MM.1S (cell line): ENCODE data around the gene BCO2.
"Not testable (repeated sequence)": the region's sequence is repeated elsewhere in the genome, so short reads cannot be mapped to it uniquely, and the experiment has no call there.

ENCODE experiments used
- DNase-seq: peaks from one replicate; pipeline ENCODE4 v3.0.0-alpha.2; 2015
- H2AFZ ChIP-seq: fragments of 300-600 bp; sonication (generic); 2 replicates; pipeline ENCODE4 v1.6.0; 2016; ENCODE audit warnings: antibody characterized with exemption, low read length
- H3F3A ChIP-seq: fragments of 300-600 bp; sonication (generic); 2 replicates; pipeline ENCODE4 v1.6.1; 2016; ENCODE audit warnings: mild to moderate bottlenecking, antibody characterized with exemption, low read length, moderate library complexity, mixed read lengths; ENCODE audit not compliant: insufficient read depth
- H3K27ac ChIP-seq: fragments of 300-600 bp; sonication (generic); 2 replicates; pipeline ENCODE4 v1.5.1; 2016; ENCODE audit warnings: mild to moderate bottlenecking, low read length
- H3K27me3 ChIP-seq: fragments of 300-600 bp; sonication (generic); replicated peaks from 2 replicates; pipeline ENCODE4 v1.6.0; 2016; ENCODE audit warnings: low read length; ENCODE audit not compliant: insufficient read depth
- H3K36me3 ChIP-seq: fragments of 300-600 bp; sonication (generic); replicated peaks from 2 replicates; pipeline ENCODE4 v1.6.1; 2016; ENCODE audit warnings: mild to moderate bottlenecking, low read length, mixed read lengths; ENCODE audit not compliant: insufficient read depth
- H3K4me1 ChIP-seq: fragments of 300-600 bp; sonication (generic); 2 replicates; pipeline ENCODE4 v1.6.1; 2016; ENCODE audit warnings: low read length, mixed read lengths
- H3K4me2 ChIP-seq: fragments of 300-600 bp; sonication (generic); 2 replicates; pipeline ENCODE4 v1.6.0; 2016; ENCODE audit warnings: low read depth, low read length
- H3K4me3 ChIP-seq: fragments of 300-600 bp; sonication (generic); 2 replicates; pipeline ENCODE4 v1.5.1; 2016; ENCODE audit warnings: low read length, mixed read lengths
- H3K79me2 ChIP-seq: fragments of 300-600 bp; sonication (generic); 2 replicates; pipeline ENCODE4 v1.6.1; 2016; ENCODE audit warnings: mixed run types, low read length, mixed read lengths
- H3K9ac ChIP-seq: fragments of 300-600 bp; sonication (generic); 2 replicates; pipeline ENCODE4 v1.6.1; 2016; ENCODE audit warnings: low read length, mixed read lengths
- H3K9me2 ChIP-seq: fragments of 300-600 bp; sonication (generic); replicated peaks from 2 replicates; pipeline ENCODE4 v1.6.1; 2016; ENCODE audit warnings: mild to moderate bottlenecking, low read length, mixed read lengths; ENCODE audit not compliant: insufficient read depth
- H3K9me3 ChIP-seq: fragments of 300-600 bp; sonication (generic); replicated peaks from 2 replicates; pipeline ENCODE4 v1.6.1; 2016; ENCODE audit warnings: mild to moderate bottlenecking, low read length, mixed read lengths; ENCODE audit not compliant: insufficient read depth
- H4K20me1 ChIP-seq: fragments of 300-600 bp; sonication (generic); 2 replicates; pipeline ENCODE4 v1.6.1; 2016; ENCODE audit warnings: mild to moderate bottlenecking, low read length, moderate library complexity, mixed read lengths; ENCODE audit not compliant: insufficient read depth
- EZH2 ChIP-seq: fragments of 300-600 bp; sonication (generic); optimal IDR thresholded peaks from 2 replicates; pipeline ENCODE3; 2017; ENCODE audit warnings: low read depth, mild to moderate bottlenecking, antibody characterized with exemption, low read length, mixed read lengths
- EZH2phosphoT487 ChIP-seq: fragments of 300-600 bp; sonication (generic); IDR thresholded peaks from 2 replicates; pipeline ENCODE4 v1.6.1; 2018; ENCODE audit warnings: antibody characterized with exemption, low read length
- TF ChIP-seq, protein P1 (sequence below): fragments of 300-600 bp; sonication (generic); IDR thresholded peaks from 2 replicates; pipeline ENCODE4 v1.5.1; 2016; ENCODE audit warnings: antibody characterized with exemption, low read length, mixed read lengths

BCO2 gene

DNA sequence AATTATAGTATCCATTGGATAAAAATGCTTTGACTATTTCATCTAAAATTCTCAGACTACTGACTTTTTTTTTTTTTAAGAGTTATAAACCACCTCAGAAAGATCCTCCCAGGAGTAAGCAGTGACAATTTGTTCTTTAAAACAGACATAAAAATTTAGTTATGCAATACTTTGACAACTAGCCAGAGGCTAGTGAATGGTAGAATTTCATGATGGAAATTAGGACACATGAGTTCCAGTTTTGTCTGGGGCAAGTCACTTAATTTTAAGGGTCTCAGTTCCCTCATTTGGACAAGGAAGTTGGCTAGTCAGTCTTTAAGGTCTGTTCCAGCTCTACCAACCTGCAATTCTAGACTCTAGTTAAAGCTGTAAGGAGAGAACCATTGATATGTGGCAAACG, 14.3 kb upstream of the BCO2 start:
- no peak overlapping the region for H3K9ac ChIP-seq
- H3F3A ChIP-seq: no peaks in the 10 kb centered on the region
- no peak overlapping the region for H3K4me3 ChIP-seq
- H3K9me2 ChIP-seq: no peaks in the 10 kb centered on the region
- no peaks in the 10 kb centered on the region for H3K9me3 ChIP-seq
- no peak for DNase-seq
- no peaks in the 10 kb centered on the region for H3K4me1 ChIP-seq
- no peaks in the 10 kb centered on the region for H3K79me2 ChIP-seq
- TF ChIP-seq EZH2 (no peak), EZH2phosphoT487 (no peak)
- TF ChIP-seq, protein P1, sequence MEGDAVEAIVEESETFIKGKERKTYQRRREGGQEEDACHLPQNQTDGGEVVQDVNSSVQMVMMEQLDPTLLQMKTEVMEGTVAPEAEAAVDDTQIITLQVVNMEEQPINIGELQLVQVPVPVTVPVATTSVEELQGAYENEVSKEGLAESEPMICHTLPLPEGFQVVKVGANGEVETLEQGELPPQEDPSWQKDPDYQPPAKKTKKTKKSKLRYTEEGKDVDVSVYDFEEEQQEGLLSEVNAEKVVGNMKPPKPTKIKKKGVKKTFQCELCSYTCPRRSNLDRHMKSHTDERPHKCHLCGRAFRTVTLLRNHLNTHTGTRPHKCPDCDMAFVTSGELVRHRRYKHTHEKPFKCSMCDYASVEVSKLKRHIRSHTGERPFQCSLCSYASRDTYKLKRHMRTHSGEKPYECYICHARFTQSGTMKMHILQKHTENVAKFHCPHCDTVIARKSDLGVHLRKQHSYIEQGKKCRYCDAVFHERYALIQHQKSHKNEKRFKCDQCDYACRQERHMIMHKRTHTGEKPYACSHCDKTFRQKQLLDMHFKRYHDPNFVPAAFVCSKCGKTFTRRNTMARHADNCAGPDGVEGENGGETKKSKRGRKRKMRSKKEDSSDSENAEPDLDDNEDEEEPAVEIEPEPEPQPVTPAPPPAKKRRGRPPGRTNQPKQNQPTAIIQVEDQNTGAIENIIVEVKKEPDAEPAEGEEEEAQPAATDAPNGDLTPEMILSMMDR: no peak
- H3K27ac ChIP-seq: no peak overlapping the region
- no peaks in the 10 kb centered on the region for H3K36me3 ChIP-seq
- H4K20me1 ChIP-seq: no peaks in the 10 kb centered on the region
- H3K27me3 ChIP-seq: no peaks in the 10 kb centered on the region
- no peak overlapping the region for H3K4me2 ChIP-seq
- H2AFZ ChIP-seq: no peak overlapping the region

DNA sequence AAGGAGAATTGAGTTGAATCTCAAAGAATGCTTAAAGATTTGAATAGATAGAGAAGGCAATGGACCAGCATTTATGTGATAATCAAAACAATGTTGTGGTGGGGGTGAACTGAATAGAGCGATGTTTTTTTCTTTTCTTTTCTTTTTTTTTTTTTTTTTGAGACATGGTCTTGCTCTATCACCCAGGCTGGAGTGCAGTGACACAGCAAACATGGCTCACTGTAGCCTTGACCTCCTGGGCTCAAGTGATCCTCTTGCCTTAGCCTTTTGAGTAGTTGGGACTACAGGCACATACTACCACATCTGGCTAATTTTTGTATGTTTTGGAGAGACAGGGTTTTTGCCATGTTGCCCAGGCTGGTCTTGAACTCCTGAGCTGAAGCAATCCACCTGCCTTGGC, 13.1 kb upstream of the BCO2 start:
- not testable (repeated sequence) for H3F3A ChIP-seq, H3K79me2 ChIP-seq, H3K27ac ChIP-seq, H2AFZ ChIP-seq, H3K4me1 ChIP-seq, H3K9ac ChIP-seq, H3K9me2 ChIP-seq, H3K4me2 ChIP-seq, H3K4me3 ChIP-seq, H3K36me3 ChIP-seq, H3K9me3 ChIP-seq, DNase-seq, H4K20me1 ChIP-seq, H3K27me3 ChIP-seq

DNA sequence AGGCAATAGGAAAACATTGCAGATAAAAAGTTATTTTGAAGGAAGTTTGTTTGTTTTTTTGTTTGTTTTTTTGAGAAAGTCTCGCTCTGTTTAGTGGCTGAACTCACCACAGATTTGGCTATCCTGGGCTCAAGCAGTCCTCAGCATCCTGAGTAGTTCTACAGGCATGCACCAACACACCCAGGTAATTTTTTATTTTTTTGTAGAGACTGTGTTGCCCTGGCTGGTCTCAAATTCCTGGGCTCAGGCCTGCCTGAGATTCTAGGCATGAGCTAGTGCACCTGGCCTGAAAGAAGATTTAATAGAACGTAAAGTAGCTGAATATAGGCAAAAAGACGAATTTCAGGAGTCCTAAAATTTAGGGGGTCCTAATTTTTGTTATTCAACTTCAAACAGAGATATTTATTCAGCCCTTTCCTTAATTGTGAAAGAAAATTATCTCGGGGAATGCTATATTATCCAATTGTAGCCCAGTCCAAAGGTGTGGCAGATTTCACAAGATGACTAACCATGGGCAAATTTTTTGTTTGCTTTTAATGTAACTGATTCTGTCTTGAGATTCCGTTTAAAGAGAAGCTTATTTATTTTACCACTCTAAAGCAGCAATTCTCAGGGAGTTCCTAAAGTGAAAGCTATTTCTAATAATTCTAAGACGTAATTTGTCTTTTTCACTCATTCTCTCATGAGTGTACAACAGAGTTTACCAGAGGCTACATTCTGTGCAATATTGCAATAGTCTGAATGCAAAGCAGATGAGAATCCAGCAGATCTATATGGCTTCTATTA, 12.4 kb upstream of the BCO2 start:
- H3K4me1 ChIP-seq: no peaks in the 10 kb centered on the region
- no peak overlapping the region for H3K4me2 ChIP-seq
- H3K36me3 ChIP-seq: no peaks in the 10 kb centered on the region

More for the DNA sequence above, 12.4 kb upstream of the BCO2 start:
- no peaks in the 10 kb centered on the region for H3K27me3 ChIP-seq
- TF ChIP-seq, protein P1: no peak
- TF ChIP-seq EZH2phosphoT487 (no peak), EZH2 (no peak)
- H4K20me1 ChIP-seq: no peaks in the 10 kb centered on the region
- no peak overlapping the region for H3K4me3 ChIP-seq
- no peaks in the 10 kb centered on the region for H3K9me2 ChIP-seq
- no peak overlapping the region for H3K27ac ChIP-seq
- H2AFZ ChIP-seq: no peak overlapping the region
- no peak for DNase-seq
- H3F3A ChIP-seq: no peaks in the 10 kb centered on the region
- no peaks in the 10 kb centered on the region for H3K9me3 ChIP-seq
- H3K79me2 ChIP-seq: no peaks in the 10 kb centered on the region
- no peak overlapping the region for H3K9ac ChIP-seq
